ENCODE results near the gene NUDT1.
"Not testable (repeated sequence)": the region's sequence is repeated elsewhere in the genome, so short reads cannot be mapped to it uniquely, and the experiment has no call there.

Gene NUDT1

DNA sequence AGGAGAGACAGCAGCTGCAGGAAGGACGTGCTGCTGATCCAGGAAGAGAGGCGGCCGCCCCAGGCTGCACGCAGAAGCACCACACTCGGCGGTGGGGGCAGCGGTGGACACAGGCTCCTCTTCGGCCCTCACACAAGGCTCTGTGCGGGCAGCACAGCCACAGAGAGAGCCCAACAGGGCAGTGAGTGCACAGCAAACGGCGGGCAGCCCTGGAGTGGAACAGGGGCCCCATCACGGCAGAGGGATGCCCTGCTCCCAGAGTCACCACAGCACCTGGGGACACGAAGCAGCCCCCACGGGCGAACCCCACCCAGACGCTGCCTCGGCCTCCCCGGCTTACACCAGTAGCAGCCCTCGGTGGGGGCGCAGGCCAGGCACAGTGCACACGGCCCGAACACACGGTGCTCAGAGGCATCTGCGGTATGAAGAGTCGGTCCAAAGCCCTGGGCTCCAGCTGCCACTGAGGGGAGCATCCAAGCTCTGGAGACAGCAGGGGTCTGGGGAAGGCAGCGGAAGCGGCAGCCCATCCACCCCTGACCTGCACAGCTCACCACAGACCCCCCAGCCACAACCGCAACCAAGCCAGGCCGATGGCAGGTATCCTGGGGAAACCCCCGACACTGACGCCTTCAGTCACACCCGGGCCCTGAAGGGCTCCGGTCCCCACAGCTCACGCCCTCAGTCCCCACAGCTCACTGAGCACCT is 16.8 kb downstream of the NUDT1 start:
- TF ChIP-seq JUND (IDR thresholded peaks at IDR 0.05; ENCODE audit: low read depth): no peak
- no peak for DNase-seq (ENCODE audit: low read depth in 1 of 2, low spot score in 1 of 2)
- in situ Hi-C loops (cut with HindIII; ENCODE audit: low pct_unique_long_range_greater_than_20kb, low sequenced_read_pairs): no loop called here

DNA sequence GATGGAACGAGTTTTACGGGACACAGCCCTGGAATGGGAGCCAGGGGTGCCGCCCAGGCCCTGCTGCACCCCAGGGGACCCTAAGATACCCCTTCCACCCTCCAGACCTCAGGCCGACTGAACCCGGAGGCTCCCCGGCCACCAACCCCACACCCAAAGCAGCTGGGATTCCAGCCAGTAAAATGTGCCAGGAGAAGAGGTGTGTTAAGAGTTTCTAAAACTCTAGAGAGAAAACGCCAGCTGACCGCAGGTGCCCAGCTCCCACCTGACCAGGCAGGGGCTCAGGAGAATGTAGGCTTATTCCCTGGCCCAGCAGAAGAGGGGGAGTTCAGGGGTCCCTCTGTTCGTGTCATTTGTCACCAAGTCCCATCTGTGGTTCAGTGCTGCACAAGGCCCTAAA is 17.5 kb downstream of the NUDT1 start:
- in situ Hi-C loops (cut with HindIII; ENCODE audit: low pct_unique_long_range_greater_than_20kb, low sequenced_read_pairs): no loop called here
- DNase-seq (ENCODE audit: low read depth in 1 of 2, low spot score in 1 of 2): no peak
- no peak for TF ChIP-seq JUND (IDR thresholded peaks at IDR 0.05; ENCODE audit: low read depth)

DNA sequence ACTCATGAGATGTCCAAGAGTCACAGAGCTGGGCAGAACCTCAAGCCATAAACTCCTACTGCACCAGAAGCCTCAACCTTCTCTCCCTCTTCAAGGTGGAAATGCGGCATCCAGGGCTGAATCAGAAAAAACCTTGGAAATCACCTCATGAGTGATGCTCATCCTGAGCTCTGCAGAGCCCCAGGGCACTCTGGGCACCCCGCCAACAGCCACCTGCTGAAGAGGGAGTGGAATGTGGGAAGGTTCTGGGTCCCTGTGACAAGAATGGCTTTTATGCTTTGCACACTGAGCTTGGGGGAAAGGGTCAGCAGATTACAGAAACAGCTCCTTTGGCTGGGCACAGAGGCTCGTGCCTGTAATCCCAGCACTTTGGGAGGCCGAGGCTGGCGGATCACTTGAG is 18.8 kb downstream of the NUDT1 start:
- in situ Hi-C loops (cut with HindIII; ENCODE audit: low pct_unique_long_range_greater_than_20kb, low sequenced_read_pairs): no loop called here
- DNase-seq (ENCODE audit: low read depth in 1 of 2, low spot score in 1 of 2): peak; percentile 80 to 89
- TF ChIP-seq JUND (IDR thresholded peaks at IDR 0.05; ENCODE audit: low read depth): no peak

GRCh38 chr7:2261611-2262010 is 19.6 kb downstream of the NUDT1 start:
- in situ Hi-C loops (cut with HindIII; ENCODE audit: low pct_unique_long_range_greater_than_20kb, low sequenced_read_pairs): no loop called here
- DNase-seq (ENCODE audit: low read depth in 1 of 2, low spot score in 1 of 2): no peak
- TF ChIP-seq JUND (IDR thresholded peaks at IDR 0.05; ENCODE audit: low read depth): no peak

GRCh38 chr7:2263176-2263575 is 21.1 kb downstream of the NUDT1 start:
- TF ChIP-seq JUND (IDR thresholded peaks at IDR 0.05; ENCODE audit: low read depth): no peak
- DNase-seq (ENCODE audit: low read depth in 1 of 2, low spot score in 1 of 2): no peak
- in situ Hi-C loops (cut with HindIII; ENCODE audit: low pct_unique_long_range_greater_than_20kb, low sequenced_read_pairs): no loop called here

DNA sequence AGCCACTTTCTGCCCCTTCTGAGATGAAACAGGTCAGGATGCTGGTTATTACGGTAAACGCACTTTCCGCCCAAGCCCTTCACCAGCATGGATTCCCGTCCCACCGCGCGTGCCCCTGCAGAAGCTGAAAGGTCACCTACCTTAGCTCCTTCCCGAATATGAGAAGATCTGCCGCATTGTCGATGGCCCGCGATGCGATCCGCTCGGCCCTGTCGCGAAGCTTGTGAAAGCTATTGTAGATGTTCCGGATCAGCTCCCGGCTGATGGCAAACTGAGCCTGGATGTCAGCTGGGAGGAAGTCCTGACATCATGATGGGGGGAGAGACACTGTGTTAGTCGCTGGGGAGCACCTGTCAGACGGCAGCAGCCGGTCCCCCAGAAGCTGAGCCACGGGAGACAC is 22.1 kb downstream of the NUDT1 start:
- in situ Hi-C loops (cut with HindIII; ENCODE audit: low pct_unique_long_range_greater_than_20kb, low sequenced_read_pairs): no loop called here
- DNase-seq (ENCODE audit: low read depth in 1 of 2, low spot score in 1 of 2): no peak
- no peak for TF ChIP-seq JUND (IDR thresholded peaks at IDR 0.05; ENCODE audit: low read depth)

- no peak for TF ChIP-seq JUND (IDR thresholded peaks at IDR 0.05; ENCODE audit: low read depth)
- in situ Hi-C loops (cut with HindIII; ENCODE audit: low pct_unique_long_range_greater_than_20kb, low sequenced_read_pairs): no loop called here
- peak in 1 of 2 experiments; percentile 45 for DNase-seq (ENCODE audit: low read depth in 1 of 2, low spot score in 1 of 2)
Measured at GRCh38 chr7:2266911-2267310, 24.9 kb downstream of the NUDT1 start.

GRCh38 chr7:2269089-2269990 is 27.3 kb downstream of the NUDT1 start:
- DNase-seq (ENCODE audit: low read depth in 1 of 2, low spot score in 1 of 2); in situ Hi-C loops (cut with HindIII; ENCODE audit: low pct_unique_long_range_greater_than_20kb, low sequenced_read_pairs): not testable (repeated sequence)

DNA sequence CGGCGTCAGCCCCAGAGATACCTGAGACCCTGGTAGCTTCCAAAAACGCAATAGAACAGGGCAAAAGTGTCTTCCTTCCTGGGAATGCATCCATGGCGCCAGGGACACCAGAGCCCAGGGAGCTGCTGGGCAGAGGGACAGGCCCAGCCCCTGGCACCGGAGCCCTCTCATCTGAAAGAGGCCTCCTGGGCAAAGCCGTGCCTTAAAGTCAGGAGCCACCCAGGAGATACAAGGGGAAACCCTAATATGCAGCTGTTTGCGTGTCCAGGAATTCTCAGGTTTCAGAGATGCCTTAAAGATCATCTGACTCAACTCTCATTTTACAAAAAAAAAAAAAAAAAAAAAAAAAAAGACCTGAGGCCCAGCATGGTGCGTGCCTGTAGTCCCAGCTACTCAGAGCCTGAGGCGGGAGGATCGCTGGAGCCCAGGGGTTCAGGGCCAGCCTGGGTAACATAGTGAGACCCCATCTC is 28.0 kb downstream of the NUDT1 start:
- no peak for DNase-seq (ENCODE audit: low read depth in 1 of 2, low spot score in 1 of 2)
- in situ Hi-C loops (cut with HindIII; ENCODE audit: low pct_unique_long_range_greater_than_20kb, low sequenced_read_pairs): no loop called here
- TF ChIP-seq JUND (IDR thresholded peaks at IDR 0.05; ENCODE audit: low read depth): no peak

GRCh38 chr7:2270495-2270894 is 28.5 kb downstream of the NUDT1 start:
- no peak for TF ChIP-seq JUND (IDR thresholded peaks at IDR 0.05; ENCODE audit: low read depth)
- no peak for DNase-seq (ENCODE audit: low read depth in 1 of 2, low spot score in 1 of 2)
- in situ Hi-C loops (cut with HindIII; ENCODE audit: low pct_unique_long_range_greater_than_20kb, low sequenced_read_pairs): no loop called here

- no peak for TF ChIP-seq JUND (IDR thresholded peaks at IDR 0.05; ENCODE audit: low read depth)
- in situ Hi-C loops (cut with HindIII; ENCODE audit: low pct_unique_long_range_greater_than_20kb, low sequenced_read_pairs): no loop called here
- no peak for DNase-seq (ENCODE audit: low read depth in 1 of 2, low spot score in 1 of 2)
Measured at GRCh38 chr7:2271273-2272026, 29.4 kb downstream of the NUDT1 start.

GRCh38 chr7:2272031-2272430 is 30.0 kb downstream of the NUDT1 start:
- no peak for DNase-seq (ENCODE audit: low read depth in 1 of 2, low spot score in 1 of 2)

More at GRCh38 chr7:2272031-2272430, 30.0 kb downstream of the NUDT1 start:
- TF ChIP-seq JUND (IDR thresholded peaks at IDR 0.05; ENCODE audit: low read depth): no peak
- in situ Hi-C loops (cut with HindIII; ENCODE audit: low pct_unique_long_range_greater_than_20kb, low sequenced_read_pairs): no loop called here

Data from T47D (cell line).